HG02884 (cell line): ENCODE data around the gene CYP46A1.

Source experiments
- ATAC-seq: cut with Tn5 transposase; IDR thresholded peaks from one replicate; pipeline ENCODE4 v1.9.1; 2021; ENCODE audit warnings: mild to moderate bottlenecking, moderate library complexity; ENCODE audit not compliant: unreplicated experiment

Gene CYP46A1

DNA sequence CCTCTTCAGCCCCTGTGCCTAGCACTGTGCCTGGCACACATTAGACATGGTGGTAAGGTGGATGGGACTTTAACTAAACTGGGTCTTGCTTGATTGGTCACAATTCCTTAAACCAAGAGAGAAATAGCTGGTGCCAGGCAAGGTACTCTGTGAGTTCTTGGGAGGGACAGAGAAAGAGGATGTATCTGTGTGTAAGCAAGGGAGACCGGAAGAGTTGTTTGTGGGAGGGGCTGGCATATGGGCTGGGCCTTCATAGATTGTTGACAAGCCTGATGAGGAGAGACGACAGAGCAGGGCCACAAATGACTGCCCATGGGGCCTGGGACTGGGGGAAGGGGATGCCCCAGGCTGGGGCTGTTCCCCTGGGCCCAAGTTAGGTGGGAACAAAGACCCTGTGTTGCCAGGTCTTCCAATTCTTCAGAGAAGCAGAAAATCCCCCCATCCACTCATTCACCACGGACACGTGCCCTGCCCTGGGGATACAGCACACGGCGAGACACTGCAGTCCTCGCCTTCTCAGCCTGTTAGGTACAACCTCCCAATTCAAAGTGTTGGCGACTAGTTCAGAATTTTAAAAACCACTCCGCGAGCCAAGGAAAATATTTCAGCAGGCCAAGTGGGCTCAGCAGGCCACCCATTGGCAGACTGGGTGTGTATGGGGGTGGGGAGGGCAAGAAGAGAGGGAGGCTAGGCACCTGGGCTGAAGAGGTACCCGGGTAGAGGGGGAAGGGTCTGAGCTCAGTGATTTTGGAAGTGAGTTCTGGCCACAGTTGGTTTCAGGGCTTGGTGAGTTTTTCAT, 11.4 kb upstream of the CYP46A1 start:
- peak; percentile 72 for ATAC-seq

- no peak for ATAC-seq
These were observed 10.6 kb upstream of the CYP46A1 start for GRCh38 chr14:99673305-99674063.

DNA sequence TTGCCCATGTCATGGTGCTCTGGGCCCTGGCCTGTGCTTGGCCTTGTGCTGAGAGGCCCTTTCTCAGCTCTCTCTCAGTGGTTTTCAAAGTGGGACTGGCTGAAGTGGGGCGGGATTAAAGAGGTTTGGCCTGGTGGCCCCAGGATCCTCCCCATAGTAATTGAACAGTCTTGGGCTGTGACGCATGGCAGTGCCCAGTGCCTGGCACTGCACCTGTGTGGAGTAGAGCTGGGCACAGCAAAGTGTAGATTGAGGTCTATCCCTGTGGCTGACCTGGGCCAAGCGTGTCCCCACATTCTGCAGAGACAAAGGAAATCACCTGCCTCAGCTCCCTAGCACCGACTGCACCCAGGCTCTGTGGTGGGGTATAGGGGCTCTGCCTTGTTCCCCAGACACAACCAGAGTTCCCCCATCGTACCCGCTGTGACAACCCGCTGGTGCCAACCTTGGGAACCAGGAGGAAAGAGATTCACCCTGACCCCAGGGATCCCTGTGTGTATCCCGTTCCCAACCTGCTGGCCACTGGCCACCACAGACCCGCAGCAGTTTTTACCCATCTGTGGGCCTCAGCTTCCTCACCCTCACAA, 9.9 kb upstream of the CYP46A1 start:
- ATAC-seq: no peak

- ATAC-seq: no peak
These were observed 9.2 kb upstream of the CYP46A1 start for GRCh38 chr14:99674776-99675381.

DNA sequence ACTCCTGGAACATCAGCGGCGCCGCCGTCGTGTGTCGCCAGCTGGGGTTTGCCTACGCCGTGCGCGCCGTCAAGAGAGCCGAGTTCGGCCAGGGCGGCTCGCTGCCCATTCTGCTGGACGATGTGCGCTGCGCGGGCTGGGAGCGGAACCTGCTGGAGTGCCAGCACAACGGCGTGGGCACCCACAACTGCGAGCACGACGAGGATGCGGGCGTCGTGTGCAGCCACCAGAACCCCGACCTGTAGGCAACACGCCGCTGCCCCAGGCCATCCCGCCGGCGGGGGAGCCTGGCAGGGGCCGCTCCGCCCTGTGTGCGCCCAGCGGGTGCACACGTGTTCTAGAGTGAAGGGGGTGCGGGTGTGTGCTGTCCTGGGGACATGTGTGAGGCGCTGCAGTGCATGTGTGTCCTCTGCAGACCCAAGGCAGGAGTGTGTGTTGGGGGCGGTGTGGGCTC, 8.7 kb upstream of the CYP46A1 start:
- ATAC-seq: no peak

GRCh38 chr14:99675951-99676350, 8.1 kb upstream of the CYP46A1 start:
- ATAC-seq: no peak

GRCh38 chr14:99676657-99677056, 7.4 kb upstream of the CYP46A1 start:
- ATAC-seq: no peak

- no peak for ATAC-seq
These were observed 6.6 kb upstream of the CYP46A1 start for GRCh38 chr14:99677231-99678140.

DNA sequence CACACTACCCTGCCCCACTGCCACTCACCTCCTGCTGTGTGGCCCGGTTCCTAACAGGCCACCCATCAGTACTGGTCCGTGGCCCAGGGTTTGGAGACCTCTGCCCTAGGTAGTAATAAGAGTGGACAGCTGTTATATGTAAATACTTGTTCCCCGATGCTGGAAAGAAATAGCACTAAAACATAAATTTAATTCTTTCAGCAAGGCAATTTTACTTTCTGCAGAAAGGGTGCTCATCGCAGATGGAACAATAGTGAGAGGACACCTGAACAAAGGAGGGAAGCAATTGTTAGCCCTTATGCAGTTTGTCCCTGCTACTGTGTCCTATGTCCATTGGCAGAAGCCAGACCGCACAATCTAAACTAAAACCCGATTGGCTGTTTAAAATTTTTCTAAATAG, 5.9 kb upstream of the CYP46A1 start:
- no peak for ATAC-seq

- no peak for ATAC-seq
These were observed 5.0 kb upstream of the CYP46A1 start for GRCh38 chr14:99679111-99679510.

DNA sequence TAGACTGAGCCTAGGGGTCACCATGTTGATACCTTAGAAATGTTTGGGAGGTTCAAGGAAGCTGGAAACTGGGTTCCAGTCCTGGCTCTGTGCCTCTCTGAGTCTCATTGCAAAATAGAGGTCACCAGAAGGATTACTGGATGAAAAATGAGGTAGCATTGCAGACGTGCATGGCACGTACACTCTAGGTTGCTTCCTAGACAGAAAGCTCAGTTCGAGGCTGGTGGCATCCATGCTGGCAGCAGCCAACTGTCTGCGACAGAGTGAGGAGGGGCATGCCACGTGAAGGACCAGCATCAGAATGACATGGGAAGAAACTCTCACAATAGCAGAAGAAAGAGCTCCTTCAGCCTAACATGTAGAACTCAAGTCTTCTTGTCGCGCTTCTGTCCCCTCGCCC, 4.6 kb upstream of the CYP46A1 start:
- no peak for ATAC-seq

GRCh38 chr14:99679996-99680395, 4.1 kb upstream of the CYP46A1 start:
- ATAC-seq: no peak

GRCh38 chr14:99681101-99681831, 2.8 kb upstream of the CYP46A1 start:
- ATAC-seq: no peak

DNA sequence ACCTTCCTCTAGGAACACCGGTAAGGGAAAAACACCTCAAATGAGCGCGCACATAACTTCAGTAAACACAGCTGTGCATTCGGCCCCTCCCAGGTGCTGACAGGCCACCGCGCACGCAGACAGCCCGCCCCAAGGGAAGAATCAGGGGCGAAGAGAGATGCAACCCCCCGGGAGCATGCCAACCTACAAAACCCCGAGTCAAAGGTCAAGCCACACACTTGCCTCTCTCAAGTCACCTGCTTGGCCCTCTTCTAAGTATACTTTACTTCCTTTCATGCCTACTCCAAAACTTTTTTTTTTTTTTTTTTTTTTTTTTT, 2.3 kb upstream of the CYP46A1 start:
- no peak for ATAC-seq

DNA sequence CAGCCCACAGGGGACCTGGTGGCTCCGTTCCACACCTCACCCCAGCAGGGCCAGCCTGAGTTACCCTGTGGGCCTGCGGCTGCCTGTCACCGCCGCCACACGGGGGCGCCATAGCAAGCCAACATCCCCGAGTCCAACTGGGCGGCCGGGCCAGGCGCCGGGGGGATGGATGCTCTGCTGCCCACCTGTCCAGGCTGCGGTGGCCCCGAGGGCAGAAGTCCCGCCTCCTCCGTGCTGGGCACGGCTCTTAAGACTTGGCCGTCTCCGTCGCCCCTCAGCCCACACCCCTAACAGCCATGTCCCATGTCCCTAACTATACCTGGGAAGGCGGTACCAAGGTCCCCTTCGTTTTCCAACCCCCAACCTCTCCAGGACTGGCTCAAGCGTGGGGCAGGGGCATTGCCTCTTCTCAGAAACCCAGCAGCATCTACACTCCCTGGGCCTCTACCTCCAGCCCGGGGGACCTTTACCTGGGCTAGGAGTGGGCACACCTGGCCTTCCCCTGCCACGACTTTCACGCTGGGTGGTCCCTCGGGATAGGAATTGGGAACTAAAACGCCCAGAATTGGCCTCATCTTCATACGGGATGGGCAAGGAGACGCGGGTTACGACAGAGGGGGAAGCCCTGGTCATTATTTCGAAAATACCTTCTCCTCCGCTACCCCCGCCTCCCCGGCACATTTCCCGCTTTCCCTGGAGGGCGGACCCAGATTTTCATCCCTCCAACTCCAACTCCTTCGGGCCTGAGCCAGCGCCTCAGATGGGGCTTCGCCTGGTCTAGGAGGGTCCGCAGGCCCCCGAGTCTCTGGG, 1.1 kb upstream of the CYP46A1 start:
- peak; percentile 37 for ATAC-seq

DNA sequence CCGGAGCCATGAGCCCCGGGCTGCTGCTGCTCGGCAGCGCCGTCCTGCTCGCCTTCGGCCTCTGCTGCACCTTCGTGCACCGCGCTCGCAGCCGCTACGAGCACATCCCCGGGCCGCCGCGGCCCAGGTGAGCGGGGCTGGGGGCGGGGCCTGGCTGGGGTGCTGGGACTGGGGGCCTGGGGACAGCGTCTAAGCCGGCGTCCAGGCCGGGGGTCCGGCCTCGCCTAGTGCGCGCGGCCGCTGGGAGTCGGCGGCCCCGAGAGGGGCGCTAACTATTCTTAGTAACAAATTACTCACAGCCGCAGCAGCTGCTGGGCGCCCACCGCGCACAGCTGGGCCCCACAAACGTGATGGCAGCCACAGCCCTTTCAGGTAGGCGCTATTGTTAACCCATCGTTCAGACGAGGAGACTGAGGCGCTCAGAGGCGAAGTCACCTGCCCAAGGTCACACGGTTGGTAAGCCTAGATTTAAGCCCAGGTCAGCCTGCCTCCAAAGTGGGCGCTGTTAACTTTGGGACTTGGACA, 374 bp downstream of the CYP46A1 start:
- ATAC-seq: peak; percentile 21

- no peak for ATAC-seq
These were observed 1.1 kb downstream of the CYP46A1 start for GRCh38 chr14:99685151-99685591.

GRCh38 chr14:99685596-99685995, 1.5 kb downstream of the CYP46A1 start:
- no peak for ATAC-seq
